Heart left ventricle (tissue), 13 donors: ENCODE results near the gene DEK.

ENCODE experiments used
- POLR2A ChIP-seq, 2 donors: fragments of 450-650 bp; IDR thresholded peaks; one replicate each; pipeline ENCODE4 v1.6.1; 2017; ENCODE audit warnings: antibody characterized with exemption in 2 of 2, mild to moderate bottlenecking in 2 of 2, moderate library complexity in 2 of 2
- TF ChIP-seq, protein P1 (sequence below), 12 donors: fragments of 200-600 bp; sonication (generic) in 4 of 12; IDR thresholded peaks; one replicate each; pipeline versions ENCODE4 v1.5.0 to v1.8.0; 2018 to 2022; ENCODE audit warnings: antibody characterized with exemption in 12 of 12, mild to moderate bottlenecking in 5 of 12
- donor health status: ischemic (EF 13 %, LVEDD 7.1; RV severe dilation, severe dysfunction).
- donor health status: DM: no; HTN: yes; CAD: no.
- donor health status: DM: no; HTN: no; CAD: no.
- donor health status: ischemic (EF 25% LVEDD 6.9; RV normal size, moderate dysfunction).
- donor health status: ischemic (EF 25% LVEDD 5.7; RV mildly dilated, moderate dysfunction).
- donor health status: ischemic (EF 35%, LVEDD 5.7; RV mildly dilated, moderate dysfunction).
- donor health status: nonischemic (EF 11% LVEDD 7.7; RV severe dilation, severe dysfunction).
- donor health status: DM: yes; HTN: yes; CAD: no.
- donor health status: PGD.
- donor health status: ischemic (EF 29% LVEDD 5.4; RV normal size, mild dysfunction).
- donor health status: nonischemic (EF 23%, LVEDD 6.1; RV moderate dilation, normal function).

DNA sequence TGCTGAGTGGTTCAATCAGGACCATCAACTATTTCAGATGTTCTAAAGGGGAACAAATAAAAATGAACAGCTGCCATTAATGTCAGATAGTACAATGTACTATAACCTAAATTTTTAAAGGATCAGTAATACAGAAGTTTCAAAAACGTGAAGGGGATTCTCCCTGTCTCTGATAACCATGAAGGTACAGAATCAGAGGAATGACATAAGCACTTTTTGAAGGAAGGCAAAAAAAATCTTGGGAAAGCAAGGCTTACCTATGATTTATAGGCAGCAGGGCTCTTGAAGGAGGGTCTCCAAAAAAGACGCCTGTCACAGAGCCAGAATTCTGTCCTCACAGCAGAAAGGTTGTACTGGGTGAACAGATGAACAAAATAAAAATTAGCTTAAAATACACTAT is 20.1 kb downstream of the DEK start:
- TF ChIP-seq, protein P1, sequence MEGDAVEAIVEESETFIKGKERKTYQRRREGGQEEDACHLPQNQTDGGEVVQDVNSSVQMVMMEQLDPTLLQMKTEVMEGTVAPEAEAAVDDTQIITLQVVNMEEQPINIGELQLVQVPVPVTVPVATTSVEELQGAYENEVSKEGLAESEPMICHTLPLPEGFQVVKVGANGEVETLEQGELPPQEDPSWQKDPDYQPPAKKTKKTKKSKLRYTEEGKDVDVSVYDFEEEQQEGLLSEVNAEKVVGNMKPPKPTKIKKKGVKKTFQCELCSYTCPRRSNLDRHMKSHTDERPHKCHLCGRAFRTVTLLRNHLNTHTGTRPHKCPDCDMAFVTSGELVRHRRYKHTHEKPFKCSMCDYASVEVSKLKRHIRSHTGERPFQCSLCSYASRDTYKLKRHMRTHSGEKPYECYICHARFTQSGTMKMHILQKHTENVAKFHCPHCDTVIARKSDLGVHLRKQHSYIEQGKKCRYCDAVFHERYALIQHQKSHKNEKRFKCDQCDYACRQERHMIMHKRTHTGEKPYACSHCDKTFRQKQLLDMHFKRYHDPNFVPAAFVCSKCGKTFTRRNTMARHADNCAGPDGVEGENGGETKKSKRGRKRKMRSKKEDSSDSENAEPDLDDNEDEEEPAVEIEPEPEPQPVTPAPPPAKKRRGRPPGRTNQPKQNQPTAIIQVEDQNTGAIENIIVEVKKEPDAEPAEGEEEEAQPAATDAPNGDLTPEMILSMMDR (IDR thresholded peaks at IDR 0.05): no peak
- TF ChIP-seq POLR2A (IDR thresholded peaks at IDR 0.05): no peak
